Putamen (tissue), 1 donor: ENCODE data around the gene PTGES3.

ENCODE experiments used
- DNase-seq: peaks from one replicate; pipeline ENCODE4 v3.0.0-alpha.2; 2016; ENCODE audit warnings: low spot score

Gene PTGES3

GRCh38 chr12:56629459-56630179 is 58.5 kb downstream of the PTGES3 start:
- no peak for DNase-seq

GRCh38 chr12:56628671-56629458 is 59.2 kb downstream of the PTGES3 start:
- peak; percentile 45 for DNase-seq

GRCh38 chr12:56626701-56627100 is 61.4 kb downstream of the PTGES3 start:
- no peak for DNase-seq

- DNase-seq = no peak
Measured at GRCh38 chr12:56622535-56622934, 65.5 kb downstream of the PTGES3 start.

- DNase-seq = no peak
Measured at GRCh38 chr12:56616925-56617324, 71.2 kb downstream of the PTGES3 start.

- DNase-seq = no peak
Measured at GRCh38 chr12:56616244-56616643, 71.8 kb downstream of the PTGES3 start.

- DNase-seq = peak; percentile 39
Measured at GRCh38 chr12:56614627-56615026, 73.5 kb downstream of the PTGES3 start.
